GM19035 (cell line): ENCODE measurements around the gene JAK2.
"Not testable (repeated sequence)": the region's sequence is repeated elsewhere in the genome, so short reads cannot be mapped to it uniquely, and the experiment has no call there.

Experiments
- ATAC-seq: cut with Tn5 transposase; IDR thresholded peaks from one replicate; pipeline ENCODE4 v1.9.1; 2021; ENCODE audit not compliant: unreplicated experiment

Gene JAK2

GRCh38 chr9:5041390-5042115 lies 56.5 kb downstream of the JAK2 start:
- no peak for ATAC-seq

- ATAC-seq: no peak
Measured at GRCh38 chr9:5042661-5043178, 57.6 kb downstream of the JAK2 start.

DNA sequence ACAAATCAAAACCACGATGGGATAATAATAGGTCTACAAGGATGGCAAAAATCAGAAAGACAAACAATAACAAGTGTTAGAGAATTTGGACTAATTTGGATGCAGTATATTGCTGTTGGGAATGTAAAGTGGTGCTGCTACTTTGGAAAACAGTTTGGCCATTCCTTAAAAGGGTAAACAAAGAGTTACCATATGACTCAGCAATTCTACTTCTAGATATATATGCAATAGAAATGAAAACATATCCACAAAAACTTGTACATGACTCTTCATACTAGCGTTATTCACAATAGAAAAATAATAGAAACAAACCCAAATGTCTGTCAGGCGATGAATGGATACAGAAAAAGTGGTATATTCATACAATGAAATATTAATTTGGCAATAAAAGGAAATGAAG lies 58.3 kb downstream of the JAK2 start:
- no peak for ATAC-seq

DNA sequence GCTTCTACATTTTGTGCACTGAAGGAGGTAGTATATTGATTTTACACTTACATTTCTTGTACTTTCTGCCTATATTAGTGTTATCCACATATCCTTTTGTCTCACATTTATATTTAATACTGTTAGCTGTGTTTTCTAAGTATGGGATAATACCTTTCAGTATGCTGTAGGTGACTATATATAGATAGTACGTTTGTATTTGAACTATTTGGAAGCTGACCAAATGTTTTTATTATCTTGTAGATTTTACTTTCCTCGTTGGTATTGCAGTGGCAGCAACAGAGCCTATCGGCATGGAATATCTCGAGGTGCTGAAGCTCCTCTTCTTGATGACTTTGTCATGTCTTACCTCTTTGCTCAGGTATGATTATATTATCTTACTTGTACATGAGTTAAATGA lies 59.1 kb downstream of the JAK2 start:
- no peak for ATAC-seq

- ATAC-seq: no peak
Measured at GRCh38 chr9:5052838-5053237, 67.8 kb downstream of the JAK2 start.

GRCh38 chr9:5062631-5063030 lies 77.6 kb downstream of the JAK2 start:
- ATAC-seq: no peak

- ATAC-seq: no peak
Measured at GRCh38 chr9:5072871-5073270, 87.8 kb downstream of the JAK2 start.

DNA sequence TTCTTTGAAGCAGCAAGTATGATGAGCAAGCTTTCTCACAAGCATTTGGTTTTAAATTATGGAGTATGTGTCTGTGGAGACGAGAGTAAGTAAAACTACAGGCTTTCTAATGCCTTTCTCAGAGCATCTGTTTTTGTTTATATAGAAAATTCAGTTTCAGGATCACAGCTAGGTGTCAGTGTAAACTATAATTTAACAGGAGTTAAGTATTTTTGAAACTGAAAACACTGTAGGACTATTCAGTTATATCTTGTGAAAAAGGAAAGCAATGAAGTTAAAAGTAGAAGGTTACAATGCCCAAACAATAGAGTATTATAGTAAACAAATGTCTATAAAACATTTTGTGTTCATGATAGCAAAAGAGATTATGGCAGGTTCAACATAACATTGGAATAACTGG lies 88.6 kb downstream of the JAK2 start:
- no peak for ATAC-seq

GRCh38 chr9:5085993-5086392 lies 100.9 kb downstream of the JAK2 start:
- no peak for ATAC-seq

DNA sequence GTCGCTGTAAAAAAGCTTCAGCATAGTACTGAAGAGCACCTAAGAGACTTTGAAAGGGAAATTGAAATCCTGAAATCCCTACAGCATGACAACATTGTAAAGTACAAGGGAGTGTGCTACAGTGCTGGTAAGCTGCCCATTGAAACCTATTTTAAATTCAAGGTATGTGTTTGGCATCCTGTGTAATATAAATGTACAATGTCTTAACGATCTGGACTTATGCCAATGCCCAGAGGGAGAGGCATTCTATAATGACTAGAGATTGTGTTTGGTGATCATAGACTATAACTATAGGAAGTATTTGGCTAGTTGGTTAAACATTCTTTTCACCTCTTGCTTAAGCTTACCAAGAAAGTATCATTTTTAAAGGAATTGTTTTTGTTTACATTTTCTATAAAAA lies 104.7 kb downstream of the JAK2 start:
- no peak for ATAC-seq

DNA sequence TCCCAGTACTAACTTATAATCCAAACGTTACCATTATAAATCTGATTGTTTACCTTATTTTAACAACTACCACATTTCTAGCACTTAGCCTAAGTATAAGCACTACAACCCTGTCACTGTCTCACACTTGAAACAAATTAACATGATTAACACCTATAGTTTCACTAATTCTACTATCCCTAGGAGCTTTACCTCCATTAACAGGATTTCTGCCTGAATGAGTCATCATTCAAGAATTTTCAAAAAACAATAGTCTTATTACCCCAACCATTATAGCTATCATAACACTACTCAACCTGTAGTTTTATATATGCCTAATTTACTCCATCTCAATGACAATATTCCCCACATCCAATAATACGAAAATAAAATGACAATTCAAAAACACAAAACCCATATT lies 110.7 kb downstream of the JAK2 start:
- no peak for ATAC-seq

GRCh38 chr9:5099466-5099865 lies 114.4 kb downstream of the JAK2 start:
- no peak for ATAC-seq

DNA sequence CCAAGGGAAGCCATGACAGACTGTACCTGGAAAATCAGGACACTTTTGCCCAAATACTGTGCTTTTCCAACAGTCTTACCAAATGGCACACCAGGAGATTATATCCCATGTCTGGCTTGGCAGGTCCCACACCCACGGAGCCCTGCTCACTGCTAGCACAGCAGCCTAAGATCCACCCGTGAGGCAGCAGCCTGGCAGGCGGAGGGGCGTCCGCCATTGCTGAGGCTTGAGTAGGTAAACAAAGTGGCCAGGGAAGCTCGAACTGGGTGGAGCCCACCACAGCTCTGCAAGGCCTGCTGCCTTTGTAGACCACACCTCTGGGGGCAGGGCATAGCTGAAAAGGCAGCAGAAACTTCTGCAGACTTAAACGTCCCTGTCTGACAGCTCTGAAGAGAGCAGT lies 116.1 kb downstream of the JAK2 start:
- not testable (repeated sequence) for ATAC-seq

DNA sequence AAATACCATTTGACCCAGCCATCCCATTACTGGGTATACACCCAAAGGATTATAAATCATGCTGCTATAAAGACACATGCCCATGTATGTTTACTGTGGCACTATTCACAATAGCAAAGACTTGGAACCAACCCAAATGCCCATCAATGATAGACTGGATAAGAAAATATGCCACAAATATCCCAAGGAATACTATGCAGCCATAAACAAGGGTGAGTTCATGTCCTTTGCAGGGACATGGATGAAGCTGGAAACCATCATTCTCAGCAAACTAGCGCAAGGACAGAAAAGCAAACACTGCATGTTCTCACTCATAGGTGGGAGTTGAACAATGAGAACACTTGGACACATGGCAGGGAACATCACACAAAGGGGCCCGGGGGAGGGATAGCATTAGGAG lies 121.4 kb downstream of the JAK2 start:
- not testable (repeated sequence) for ATAC-seq

DNA sequence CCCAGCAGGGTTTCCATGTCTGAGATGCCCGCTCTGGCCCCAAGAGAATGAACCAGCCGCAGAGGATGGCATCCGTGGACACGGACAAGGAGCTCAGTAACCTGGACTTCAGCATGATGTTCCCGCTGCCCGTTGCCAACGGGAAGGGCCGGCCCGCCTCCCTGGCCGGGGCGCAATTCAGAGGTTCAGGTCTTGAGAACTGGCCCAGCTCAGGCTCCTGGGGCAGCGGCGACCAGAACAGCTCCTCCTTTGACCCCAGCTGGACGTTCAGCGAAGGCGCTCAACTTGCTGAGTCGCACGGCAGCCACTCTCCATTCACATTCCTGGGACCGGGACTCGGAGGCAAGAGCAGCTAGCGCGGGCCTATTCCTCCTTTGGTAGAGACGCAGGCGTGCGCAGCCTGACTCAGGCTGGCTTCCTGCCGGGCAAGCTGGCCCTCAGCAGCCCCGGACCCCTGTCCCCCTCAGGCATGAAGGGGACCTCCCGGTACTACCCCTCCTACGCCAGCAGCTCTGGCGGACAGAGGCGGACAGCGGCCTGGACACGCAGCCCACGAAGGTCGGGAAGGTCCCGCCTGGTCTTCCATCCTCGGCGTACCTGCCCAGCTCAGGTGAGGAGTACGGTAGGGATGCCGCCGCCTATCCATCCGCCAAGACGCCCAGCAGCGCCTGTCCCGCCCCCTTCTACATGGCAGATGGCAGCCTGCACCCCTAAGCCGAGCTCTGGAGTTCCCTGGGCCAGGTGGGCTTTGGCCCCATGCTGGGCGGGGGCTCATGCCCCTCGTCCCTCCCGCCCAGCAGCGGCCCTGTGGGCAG lies 126.0 kb downstream of the JAK2 start:
- no peak for ATAC-seq

DNA sequence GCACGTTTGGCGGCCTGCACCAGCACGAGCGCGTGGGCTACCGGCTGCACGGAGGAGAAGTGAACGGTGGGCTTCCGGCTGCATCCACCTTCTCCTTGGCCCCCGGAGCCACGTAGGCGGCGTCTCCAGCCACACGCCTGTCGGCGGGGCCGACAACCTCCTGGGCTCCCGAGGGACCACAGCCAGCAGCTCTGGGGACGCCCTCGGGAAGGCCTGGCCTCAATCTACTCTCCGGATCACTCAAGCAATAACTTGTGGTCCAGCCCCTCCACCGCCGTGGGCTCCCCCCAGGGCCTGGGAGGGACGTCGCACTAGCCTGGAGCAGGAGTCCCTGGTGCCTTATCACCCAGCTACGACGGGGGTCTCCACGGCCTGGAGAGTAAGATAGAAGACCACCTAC lies 126.6 kb downstream of the JAK2 start:
- ATAC-seq: no peak

GRCh38 chr9:5112109-5112592 lies 127.1 kb downstream of the JAK2 start:
- no peak for ATAC-seq

- ATAC-seq: no peak
Measured at GRCh38 chr9:5112646-5113045, 127.6 kb downstream of the JAK2 start.

DNA sequence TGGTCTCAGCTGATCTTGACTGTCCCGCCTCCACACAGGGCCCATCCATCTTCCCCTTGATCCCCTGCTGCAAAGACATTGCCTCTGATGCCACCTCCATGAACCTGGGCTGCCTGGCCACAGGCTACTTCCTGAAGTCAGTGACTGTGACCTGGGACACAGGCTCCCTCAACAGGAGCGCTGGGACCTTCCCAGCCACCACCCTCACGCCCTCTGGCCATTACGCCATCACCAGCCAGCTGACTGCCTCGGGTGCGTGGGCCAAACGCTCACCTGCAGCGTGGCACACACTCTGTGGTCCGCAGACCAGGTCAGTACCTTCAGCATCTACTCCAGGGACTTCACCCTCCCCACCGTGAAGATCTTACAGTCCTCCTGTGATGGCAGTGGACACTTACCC lies 128.5 kb downstream of the JAK2 start:
- ATAC-seq: no peak

DNA sequence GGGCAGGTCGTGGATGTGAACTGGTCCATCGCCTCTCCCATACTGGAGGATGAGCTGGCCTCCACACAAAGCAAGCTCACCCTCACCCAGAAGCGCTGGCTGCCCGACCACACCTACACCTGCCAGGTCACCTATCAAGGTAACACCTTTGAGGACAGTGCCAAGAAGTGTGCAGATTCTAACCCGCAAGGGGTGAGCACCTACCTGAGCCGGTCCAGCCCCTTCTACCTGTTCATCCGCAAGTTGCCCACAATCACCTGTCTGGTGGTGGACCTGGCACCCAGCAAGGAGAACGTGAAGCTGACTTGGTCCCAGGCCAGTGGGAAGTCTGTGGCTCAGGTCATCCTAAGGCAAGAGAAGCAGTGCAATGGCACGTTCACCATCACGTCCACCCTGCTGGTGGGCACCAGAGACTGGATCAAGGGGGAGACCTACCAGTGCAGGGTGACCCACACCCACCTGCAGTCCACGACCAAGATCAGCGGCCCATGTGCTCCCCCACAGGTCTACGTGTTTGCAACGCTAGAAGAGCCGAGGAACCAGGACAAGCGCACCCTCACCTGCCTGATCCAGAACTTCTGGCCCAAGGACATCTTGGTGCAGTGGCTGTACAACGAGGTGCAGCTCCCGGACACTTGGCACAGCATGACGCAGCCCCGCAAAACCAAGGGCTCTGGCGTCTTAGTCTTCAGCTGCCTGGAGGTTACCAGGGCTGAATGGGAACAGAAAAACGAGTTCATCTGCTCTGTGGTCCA lies 129.1 kb downstream of the JAK2 start:
- ATAC-seq: no peak

DNA sequence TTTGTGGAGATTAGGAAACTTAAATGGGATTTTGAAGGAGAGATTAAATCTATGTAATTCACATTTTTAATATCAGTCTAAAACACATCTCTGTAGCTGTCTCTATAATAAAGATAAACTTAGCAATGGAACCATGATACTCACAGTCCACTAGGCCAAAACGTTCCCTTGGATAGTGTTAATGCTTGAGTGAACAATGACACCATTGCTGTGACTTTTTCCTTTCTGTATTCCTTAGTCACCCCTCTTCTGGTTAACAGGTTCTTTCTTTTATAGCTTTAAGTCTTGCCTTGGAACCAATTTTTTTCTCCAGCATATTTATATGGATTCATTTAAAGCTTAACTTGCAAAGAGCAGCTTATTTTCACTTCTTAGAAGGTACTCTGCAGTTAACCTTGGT lies 137.0 kb downstream of the JAK2 start:
- ATAC-seq: no peak
